GM21619 (cell line): Measurements from ENCODE around the gene IMPDH2.

ENCODE experiments used
- ATAC-seq: cut with Tn5 transposase; IDR thresholded peaks from one replicate; pipeline ENCODE4 v1.9.1; 2021; ENCODE audit not compliant: unreplicated experiment

The IMPDH2 gene

GRCh38 chr3:48984663-48985062 is 44.5 kb downstream of the IMPDH2 start:
- ATAC-seq: no peak

- ATAC-seq: no peak
These were observed 46.1 kb downstream of the IMPDH2 start for GRCh38 chr3:48983096-48983495.

- ATAC-seq: no peak
These were observed 46.5 kb downstream of the IMPDH2 start for GRCh38 chr3:48982686-48983085.

GRCh38 chr3:48982016-48982415 is 47.2 kb downstream of the IMPDH2 start:
- ATAC-seq: no peak

- no peak for ATAC-seq
These were observed 48.9 kb downstream of the IMPDH2 start for GRCh38 chr3:48980295-48980694.

- no peak for ATAC-seq
These were observed 49.7 kb downstream of the IMPDH2 start for GRCh38 chr3:48979451-48979850.
